Keratinocyte (primary cell): Measurements from ENCODE around the gene CD44. TPM values are rescaled to one million over a fixed set of nuclear protein-coding genes. Genes with fewer than 3 reads are reported as not detected.

Experiments used
- DNase-seq: peaks from one replicate; pipeline ENCODE4 v3.0.0-alpha.2; 2011; ENCODE audit warnings: low read depth, missing footprints, low spot score
- FAIRE-seq: peaks from 2 replicates; lab custom pipeline; 2011; peaks lifted over from hg19 to GRCh38; lab: Jason Lieb, UNC
- H2AFZ ChIP-seq: 2 replicates; pipeline ENCODE4 v1.6.0; 2012; ENCODE audit warnings: low read length, control low read depth, inconsistent platforms; ENCODE audit not compliant: control insufficient read depth
- H3K27ac ChIP-seq: 2 replicates; pipeline ENCODE4 v1.5.1; 2011; ENCODE audit warnings: low read length; ENCODE audit not compliant: control insufficient read depth, insufficient read depth
- H3K27me3 ChIP-seq: 3 replicates; pipeline ENCODE4 v1.6.0; 2011; ENCODE audit warnings: low read length; ENCODE audit not compliant: control insufficient read depth, insufficient read depth; ENCODE audit errors: extremely low read depth
- H3K36me3 ChIP-seq, 2 experiments: 2 replicates in 1 of 2; 3 replicates in 1 of 2; pipeline ENCODE4 v1.5.1; 2011; ENCODE audit warnings: low read length in 2 of 2, mild to moderate bottlenecking in 1 of 2; ENCODE audit not compliant: control insufficient read depth in 2 of 2, insufficient read depth in 2 of 2; ENCODE audit errors: extremely low read depth in 1 of 2
- H3K4me1 ChIP-seq: 3 replicates; pipeline ENCODE4 v1.5.1; 2011; ENCODE audit warnings: low read length; ENCODE audit not compliant: control insufficient read depth, insufficient read depth; ENCODE audit errors: extremely low read depth
- H3K4me2 ChIP-seq: 3 replicates; pipeline ENCODE4 v1.6.0; 2011; ENCODE audit warnings: low read depth, low read length; ENCODE audit not compliant: control insufficient read depth, insufficient read depth; ENCODE audit errors: extremely low read depth
- H3K4me3 ChIP-seq, 3 experiments: fragments of 200-600 bp in 1 of 3; sonication (generic) in 1 of 3; 2 replicates in 2 of 3; 3 replicates in 1 of 3; pipeline ENCODE4 v1.5.1; 2011 to 2016; ENCODE audit warnings: low read length in 3 of 3, mild to moderate bottlenecking in 3 of 3, control low read depth in 2 of 3, inconsistent platforms in 1 of 3, low read depth in 1 of 3, mixed read lengths in 1 of 3, mixed run types in 1 of 3, moderate library complexity in 1 of 3; ENCODE audit not compliant: control insufficient read depth in 2 of 3, insufficient read depth in 2 of 3; ENCODE audit errors: extremely low read depth in 1 of 3
- H3K79me2 ChIP-seq: 2 replicates; pipeline ENCODE4 v1.6.0; 2012; ENCODE audit warnings: low read length; ENCODE audit not compliant: control insufficient read depth, insufficient read depth
- H3K9ac ChIP-seq: 3 replicates; pipeline ENCODE4 v1.6.0; 2011; ENCODE audit warnings: low read length; ENCODE audit not compliant: control insufficient read depth, insufficient read depth; ENCODE audit errors: extremely low read depth
- H3K9me1 ChIP-seq: 3 replicates; pipeline ENCODE4 v1.6.0; 2011; ENCODE audit warnings: low read length; ENCODE audit not compliant: control insufficient read depth, insufficient read depth; ENCODE audit errors: extremely low read depth
- H3K9me3 ChIP-seq: 2 replicates; pipeline ENCODE4 v1.5.1; 2012; ENCODE audit warnings: low read depth, low read length; ENCODE audit not compliant: control insufficient read depth
- H4K20me1 ChIP-seq: 3 replicates; pipeline ENCODE4 v1.6.0; 2011; ENCODE audit warnings: low read length; ENCODE audit not compliant: control insufficient read depth, insufficient read depth; ENCODE audit errors: extremely low read depth
- EZH2 ChIP-seq: IDR thresholded peaks from one replicate; pipeline ENCODE4 v1.6.1; 2012; ENCODE audit warnings: inconsistent platforms, mild to moderate bottlenecking, low read length, moderate library complexity
- dilution Hi-C: fragments of 300-500 bp; cut with MboI; formaldehyde crosslinking; loops from one replicate; pipeline ENCODE4 v1.7.0; 2020; ENCODE audit warnings: low sequenced_read_pairs; ENCODE audit not compliant: extremely low pct_ligation_motif_present
- polyA plus RNA-seq, 5 experiments: library from polyadenylated mRNA; depleted of rRNA in 3 of 5; stranded (reverse) in 3 of 5; stranded (forward) in 1 of 5; unstranded in 1 of 5; fragments of >200 nt; gene quantifications; 1 replicate in 1 of 5; 2 replicates in 3 of 5; 3 replicates in 1 of 5; pipeline versions ENCODE4 v1.2.1 to v1.2.3, GENCODE V29; 2011 to 2012; ENCODE audit warnings: missing spikeins in 2 of 5, low read depth in 1 of 5, low replicate concordance in 1 of 5
- TF ChIP-seq, protein P1 (sequence below), 3 experiments: IDR thresholded peaks in 1 of 3; conservative IDR thresholded peaks in 1 of 3; optimal IDR thresholded peaks in 1 of 3; 2 replicates in 2 of 3; 3 replicates in 1 of 3; pipeline versions ENCODE3 to v1.5.1; 2011; ENCODE audit warnings: low read length in 3 of 3, mild to moderate bottlenecking in 3 of 3, moderate library complexity in 2 of 3, control low read depth in 1 of 3, inconsistent platforms in 1 of 3; ENCODE audit not compliant: insufficient read depth in 2 of 3; ENCODE audit errors: extremely low read depth in 1 of 3

Gene CD44
- polyA plus RNA-seq, 1 donor (not counting 4 experiments of a cell fraction or from before 2014, with no cell fraction given), result 2,038 TPM

DNA sequence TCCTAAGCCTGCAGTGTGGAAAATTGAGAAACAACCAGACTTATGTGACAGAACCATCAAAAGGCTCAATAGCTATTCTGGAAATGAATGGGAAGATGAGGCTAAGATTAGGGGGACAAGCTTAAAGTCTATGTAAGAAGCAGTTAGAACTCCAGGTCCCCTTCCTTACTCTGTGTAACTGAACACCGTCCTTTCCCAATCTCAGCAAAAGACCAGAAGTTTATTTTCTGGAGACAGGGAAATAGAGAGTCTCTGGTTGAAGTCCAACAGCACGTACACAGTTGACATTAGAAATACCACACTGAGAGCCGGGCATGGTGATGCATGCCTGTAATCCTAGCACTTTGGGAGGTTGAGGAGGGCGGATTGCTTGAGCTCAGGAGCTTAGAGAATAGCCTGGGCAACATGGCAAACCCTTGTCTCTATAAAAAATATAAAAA, 93.9 kb downstream of the CD44 start:
- dilution Hi-C loops, result no loop called here

DNA sequence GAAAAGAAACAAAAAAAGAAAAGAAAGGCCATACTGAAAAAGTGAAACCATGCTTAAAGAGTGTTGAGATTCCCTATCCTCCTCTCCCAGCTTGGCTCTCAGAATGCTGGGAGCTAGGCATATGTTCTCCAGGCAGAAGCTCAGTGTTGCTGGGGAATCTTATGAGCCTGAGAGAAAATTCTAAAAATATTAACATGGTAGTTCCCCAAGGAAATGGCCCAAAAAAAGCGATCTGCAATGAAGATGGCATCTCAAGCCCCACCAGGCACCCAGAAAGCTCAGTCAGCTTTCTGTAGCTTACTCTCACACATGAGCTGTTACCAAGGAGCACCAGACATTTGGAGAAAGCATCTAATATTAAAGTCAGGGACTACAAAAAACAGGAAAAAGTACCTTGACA, 94.5 kb downstream of the CD44 start:
- Histone ChIP-seq H4K20me1 (no peaks in the 10 kb centered on the region), H3K9ac (no peak overlapping the region), H3K27ac (no peak overlapping the region), H3K4me2 (no peak overlapping the region), H3K79me2 (no peaks in the 10 kb centered on the region), H3K4me1 (peaks cover 32% of the 10 kb centered on the region), H3K36me3 (peaks cover 12 to 21% of the 10 kb centered on the region in 2 experiments), H2AFZ (no peak overlapping the region), H3K9me1 (no peaks in the 10 kb centered on the region), H3K27me3 (no peaks in the 10 kb centered on the region), H3K4me3 (no peak overlapping the region), H3K9me3 (no peaks in the 10 kb centered on the region)
- no peak for FAIRE-seq
- dilution Hi-C loops, result no loop called here
- no peak for TF ChIP-seq EZH2
- TF ChIP-seq, protein P1, sequence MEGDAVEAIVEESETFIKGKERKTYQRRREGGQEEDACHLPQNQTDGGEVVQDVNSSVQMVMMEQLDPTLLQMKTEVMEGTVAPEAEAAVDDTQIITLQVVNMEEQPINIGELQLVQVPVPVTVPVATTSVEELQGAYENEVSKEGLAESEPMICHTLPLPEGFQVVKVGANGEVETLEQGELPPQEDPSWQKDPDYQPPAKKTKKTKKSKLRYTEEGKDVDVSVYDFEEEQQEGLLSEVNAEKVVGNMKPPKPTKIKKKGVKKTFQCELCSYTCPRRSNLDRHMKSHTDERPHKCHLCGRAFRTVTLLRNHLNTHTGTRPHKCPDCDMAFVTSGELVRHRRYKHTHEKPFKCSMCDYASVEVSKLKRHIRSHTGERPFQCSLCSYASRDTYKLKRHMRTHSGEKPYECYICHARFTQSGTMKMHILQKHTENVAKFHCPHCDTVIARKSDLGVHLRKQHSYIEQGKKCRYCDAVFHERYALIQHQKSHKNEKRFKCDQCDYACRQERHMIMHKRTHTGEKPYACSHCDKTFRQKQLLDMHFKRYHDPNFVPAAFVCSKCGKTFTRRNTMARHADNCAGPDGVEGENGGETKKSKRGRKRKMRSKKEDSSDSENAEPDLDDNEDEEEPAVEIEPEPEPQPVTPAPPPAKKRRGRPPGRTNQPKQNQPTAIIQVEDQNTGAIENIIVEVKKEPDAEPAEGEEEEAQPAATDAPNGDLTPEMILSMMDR (optimal IDR thresholded peaks at IDR 0.05 in 1 of 3, IDR thresholded peaks at IDR 0.05 in 1 of 3, conservative IDR thresholded peaks at IDR 0.05 in 1 of 3; ENCODE audit: extremely low read depth in 1 of 3, insufficient read depth in 2 of 3, low read length in 3 of 3), result no peak
- DNase-seq, result no peak

More for the DNA sequence above, 93.9 kb downstream of the CD44 start:
- no peak for FAIRE-seq
- TF ChIP-seq EZH2, result no peak
- TF ChIP-seq, protein P1 (optimal IDR thresholded peaks at IDR 0.05 in 1 of 3, IDR thresholded peaks at IDR 0.05 in 1 of 3, conservative IDR thresholded peaks at IDR 0.05 in 1 of 3; ENCODE audit: extremely low read depth in 1 of 3, insufficient read depth in 2 of 3, low read length in 3 of 3), result no peak
- H3K9me1 ChIP-seq, result no peaks in the 10 kb centered on the region
- H2AFZ ChIP-seq, result no peak overlapping the region
- H3K4me2 ChIP-seq, result no peak overlapping the region
- no peaks in the 10 kb centered on the region for H3K79me2 ChIP-seq
- H3K9ac ChIP-seq, result no peak overlapping the region
- H3K4me3 ChIP-seq, result no peak overlapping the region
- H3K27ac ChIP-seq, result no peak overlapping the region
- H3K9me3 ChIP-seq, result no peaks in the 10 kb centered on the region
- peaks cover 15 to 23% of the 10 kb centered on the region in 2 experiments for H3K36me3 ChIP-seq
- DNase-seq, result no peak
- no peaks in the 10 kb centered on the region for H4K20me1 ChIP-seq
- no peaks in the 10 kb centered on the region for H3K27me3 ChIP-seq
- peaks cover 28% of the 10 kb centered on the region for H3K4me1 ChIP-seq
